Measurements from ENCODE around the gene PTAR1.

DNA sequence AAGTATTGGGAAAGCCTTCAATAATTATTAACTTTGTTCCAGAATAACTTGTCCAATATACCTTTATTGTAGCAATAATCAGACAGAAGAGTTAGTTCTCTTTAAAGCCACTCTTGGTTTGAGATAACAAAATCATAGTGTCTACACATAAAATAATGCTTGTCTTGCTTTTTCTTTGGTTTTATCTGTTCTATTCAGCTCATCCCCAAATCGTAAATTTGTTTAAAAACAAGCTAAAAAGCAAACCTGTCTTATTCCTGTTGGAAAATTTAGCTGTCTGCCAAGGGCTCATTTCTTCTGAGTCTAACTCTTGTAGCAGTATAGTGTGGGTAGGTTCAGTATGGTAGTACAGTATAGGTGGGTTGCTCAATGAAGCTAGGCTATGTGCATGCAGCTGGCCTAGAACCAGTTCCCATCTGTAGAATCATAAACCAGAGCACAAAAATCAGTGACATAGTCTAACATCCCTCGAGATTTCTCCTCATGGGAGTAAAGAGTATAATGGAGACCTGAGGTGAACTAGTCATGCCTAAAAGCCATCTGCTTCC lies 69.7 kb downstream of the PTAR1 start:
- TF ChIP-seq, protein P1, sequence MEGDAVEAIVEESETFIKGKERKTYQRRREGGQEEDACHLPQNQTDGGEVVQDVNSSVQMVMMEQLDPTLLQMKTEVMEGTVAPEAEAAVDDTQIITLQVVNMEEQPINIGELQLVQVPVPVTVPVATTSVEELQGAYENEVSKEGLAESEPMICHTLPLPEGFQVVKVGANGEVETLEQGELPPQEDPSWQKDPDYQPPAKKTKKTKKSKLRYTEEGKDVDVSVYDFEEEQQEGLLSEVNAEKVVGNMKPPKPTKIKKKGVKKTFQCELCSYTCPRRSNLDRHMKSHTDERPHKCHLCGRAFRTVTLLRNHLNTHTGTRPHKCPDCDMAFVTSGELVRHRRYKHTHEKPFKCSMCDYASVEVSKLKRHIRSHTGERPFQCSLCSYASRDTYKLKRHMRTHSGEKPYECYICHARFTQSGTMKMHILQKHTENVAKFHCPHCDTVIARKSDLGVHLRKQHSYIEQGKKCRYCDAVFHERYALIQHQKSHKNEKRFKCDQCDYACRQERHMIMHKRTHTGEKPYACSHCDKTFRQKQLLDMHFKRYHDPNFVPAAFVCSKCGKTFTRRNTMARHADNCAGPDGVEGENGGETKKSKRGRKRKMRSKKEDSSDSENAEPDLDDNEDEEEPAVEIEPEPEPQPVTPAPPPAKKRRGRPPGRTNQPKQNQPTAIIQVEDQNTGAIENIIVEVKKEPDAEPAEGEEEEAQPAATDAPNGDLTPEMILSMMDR (conservative IDR thresholded peaks at IDR 0.05): no peak
- no peak for TF ChIP-seq EZH2 (IDR thresholded peaks at IDR 0.05; ENCODE audit: low read depth)

All from PC-9 (cell line).